CD14-positive monocyte (primary cell): ENCODE measurements around the gene MZB1. TPM values are rescaled to one million over a fixed set of nuclear protein-coding genes. Genes with fewer than 3 reads are reported as not detected.

Experiments
- DNase-seq, 3 donors: peaks; one replicate each; pipeline ENCODE4 v3.0.0-alpha.2; 2011 to 2022
- H2AFZ ChIP-seq: 2 replicates; pipeline ENCODE4 v1.6.0; 2012; ENCODE audit warnings: mild to moderate bottlenecking, low read depth, low read length, inconsistent platforms; ENCODE audit not compliant: insufficient read depth, poor library complexity, severe bottlenecking
- H3K27ac ChIP-seq, 2 donors: 1 replicate in 1 of 2; 2 replicates in 1 of 2; pipeline ENCODE4 v1.5.1; 2012 to 2013; ENCODE audit warnings: low read length in 2 of 2, control low read depth in 1 of 2, inconsistent platforms in 1 of 2, low read depth in 1 of 2, mild to moderate bottlenecking in 1 of 2
- H3K27me3 ChIP-seq, 2 donors: one replicate each; pipeline versions ENCODE4 v1.6.0 to v1.6.1; 2011 to 2013; ENCODE audit warnings: low read length in 2 of 2; ENCODE audit not compliant: control insufficient read depth in 2 of 2, insufficient read depth in 2 of 2
- H3K36me3 ChIP-seq, 2 donors: replicated peaks in 1 of 2; 1 replicate in 1 of 2; 2 replicates in 1 of 2; pipeline versions ENCODE4 v1.5.1 to v1.6.1; 2012 to 2013; ENCODE audit warnings: low read length in 2 of 2, control low read depth in 1 of 2, inconsistent platforms in 1 of 2, mild to moderate bottlenecking in 1 of 2; ENCODE audit not compliant: insufficient read depth in 2 of 2, control insufficient read depth in 1 of 2
- H3K4me1 ChIP-seq, 2 donors: 1 replicate in 1 of 2; 2 replicates in 1 of 2; pipeline versions ENCODE4 v1.5.1 to v1.6.1; 2012 to 2013; ENCODE audit warnings: low read length in 2 of 2, control low read depth in 1 of 2, inconsistent platforms in 1 of 2, mild to moderate bottlenecking in 1 of 2, moderate library complexity in 1 of 2; ENCODE audit not compliant: insufficient read depth in 2 of 2, control insufficient read depth in 1 of 2
- H3K4me2 ChIP-seq: replicated peaks from 2 replicates; pipeline ENCODE3; 2012; ENCODE audit warnings: low read length, moderate library complexity, mild to moderate bottlenecking; ENCODE audit not compliant: poor library complexity, severe bottlenecking; ENCODE audit errors: extremely low read depth
- H3K4me3 ChIP-seq, 3 experiments: fragments of 200-600 bp in 1 of 3; sonication (generic) in 1 of 3; replicated peaks in 1 of 3; 1 replicate in 2 of 3; 2 replicates in 1 of 3; pipeline ENCODE4 v1.5.1; 2011 to 2013; ENCODE audit warnings: low read length in 3 of 3, mild to moderate bottlenecking in 3 of 3, control low read depth in 2 of 3, low read depth in 2 of 3, inconsistent platforms in 1 of 3, moderate library complexity in 1 of 3
- H3K79me2 ChIP-seq: 2 replicates; pipeline ENCODE4 v1.6.0; 2012; ENCODE audit warnings: mild to moderate bottlenecking, control low read depth, inconsistent platforms, low read length, moderate library complexity; ENCODE audit not compliant: insufficient read depth
- H3K9ac ChIP-seq: 2 replicates; pipeline ENCODE4 v1.6.0; 2017; ENCODE audit warnings: low read length, mild to moderate bottlenecking; ENCODE audit not compliant: insufficient read depth, poor library complexity, severe bottlenecking
- H3K9me3 ChIP-seq, 2 donors: replicated peaks in 1 of 2; 1 replicate in 1 of 2; 2 replicates in 1 of 2; pipeline versions ENCODE4 v1.5.1 to v1.6.1; 2012 to 2013; ENCODE audit warnings: low read length in 2 of 2, control low read depth in 1 of 2; ENCODE audit not compliant: control insufficient read depth in 1 of 2, insufficient read depth in 1 of 2
- H4K20me1 ChIP-seq: 2 replicates; pipeline ENCODE4 v1.6.0; 2012; ENCODE audit warnings: mild to moderate bottlenecking, low read length, control low read depth, moderate library complexity; ENCODE audit not compliant: insufficient read depth
- H3K27ac Mint-ChIP-seq, 7 donors: one replicate each; pipeline ENCODE4 v1.8.0; 2020; ENCODE audit warnings: mild to moderate bottlenecking in 7 of 7, mixed read lengths in 7 of 7, moderate library complexity in 6 of 7, inconsistent platforms in 2 of 7
- H3K27me3 Mint-ChIP-seq, 3 donors: one replicate each; pipeline ENCODE4 v1.8.0; 2021 to 2022; ENCODE audit warnings: low read depth in 3 of 3, mild to moderate bottlenecking in 3 of 3, mixed read lengths in 3 of 3, moderate library complexity in 3 of 3, inconsistent platforms in 1 of 3
- H3K36me3 Mint-ChIP-seq, 2 donors: one replicate each; pipeline ENCODE4 v1.8.0; 2020; ENCODE audit warnings: mixed read lengths in 2 of 2, inconsistent platforms in 1 of 2, mild to moderate bottlenecking in 1 of 2
- H3K4me1 Mint-ChIP-seq: one replicate; pipeline ENCODE4 v1.8.0; 2020; ENCODE audit warnings: mild to moderate bottlenecking, mixed read lengths
- H3K4me3 Mint-ChIP-seq, 2 donors: one replicate each; pipeline ENCODE4 v1.8.0; 2020; ENCODE audit warnings: mild to moderate bottlenecking in 2 of 2, mixed read lengths in 2 of 2, moderate library complexity in 1 of 2
- H3K9me3 Mint-ChIP-seq, 7 donors: one replicate each; pipeline ENCODE4 v1.8.0; 2020 to 2022; ENCODE audit warnings: mixed read lengths in 7 of 7, mild to moderate bottlenecking in 6 of 7, moderate library complexity in 6 of 7, inconsistent platforms in 2 of 7
- CTCF ChIP-seq: fragments of 200-600 bp; IDR thresholded peaks from one replicate; pipeline ENCODE4 v1.8.0; 2022; ENCODE audit warnings: antibody characterized with exemption, mild to moderate bottlenecking
- WGBS: methylation state at CpG from one replicate; pipeline ENCODE4 v1.1.5; 2013; ENCODE audit warnings: missing lambda C conversion rate; ENCODE audit not compliant: insufficient coverage; 5-methylcytosine and 5-hydroxymethylcytosine counted together
- intact Hi-C, 2 donors: fragments of 100-400 bp; cut with micrococcal nuclease; formaldehyde crosslinking; loops; one replicate each; pipeline versions ENCODE4 v1.15.0 to v1.15.1; 2023
- polyA plus RNA-seq, 3 donors: library from polyadenylated mRNA; depleted of rRNA in 1 of 3; unstranded in 2 of 3; stranded (reverse) in 1 of 3; fragments of 300-500 nt in 2 of 3; fragments of >200 nt in 1 of 3; fragmentation: Illumina TruSeq in 2 of 3; gene quantifications; 1 replicate in 2 of 3; 2 replicates in 1 of 3; pipeline ENCODE4 v1.2.3, GENCODE V29; 2012 to 2021

Gene MZB1
- polyA plus RNA-seq, 3 donors: 0.30 to 0.52 TPM; not detected in 1

DNA sequence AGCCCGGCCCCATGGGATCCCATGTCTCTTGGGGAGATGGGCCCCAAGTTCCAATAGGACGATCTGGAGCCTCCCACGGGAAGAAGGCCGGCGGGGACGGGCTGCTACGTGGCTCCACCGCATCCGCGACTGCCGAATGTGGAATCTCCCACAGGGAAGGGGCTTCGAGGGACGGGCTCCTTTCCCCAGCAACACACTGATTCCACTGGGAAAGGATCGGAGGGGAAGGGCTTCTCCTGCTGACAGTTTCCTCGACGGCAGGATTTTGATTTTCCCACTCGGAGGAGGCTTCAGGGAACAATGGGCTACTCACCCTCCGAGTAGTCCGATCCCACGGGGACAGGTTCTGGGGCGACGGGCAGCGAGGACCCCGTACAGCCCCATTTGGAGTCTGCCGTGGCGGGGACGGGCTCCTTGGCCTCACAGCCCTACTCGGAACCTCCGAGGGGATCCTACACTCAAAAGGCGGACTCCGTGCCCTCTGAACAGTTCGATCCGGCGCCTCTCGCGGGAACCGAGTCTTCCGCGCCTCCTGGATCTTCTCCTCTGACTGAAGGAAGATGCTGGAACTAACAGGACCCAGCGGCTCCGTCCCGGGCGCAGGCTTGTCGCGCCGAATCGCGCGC, 3.9 kb upstream of the MZB1 start:
- Histone ChIP-seq H3K4me1 (peaks cover 26 to 34% of the 10 kb centered on the region in 2 donors), H3K79me2 (no peaks in the 10 kb centered on the region), H3K36me3 (no peaks in the 10 kb centered on the region), H3K4me3 (peak overlapping the region; percentile 35 to 82 (median 54)), H3K9ac (peak overlapping the region; percentile 42), H3K27ac (no peak overlapping the region), H2AFZ (peak overlapping the region; percentile 96), H3K27me3 (peaks cover 12 to 41% of the 10 kb centered on the region in 2 donors), H4K20me1 (no peaks in the 10 kb centered on the region), H3K4me2 (peak overlapping the region; percentile 89), H3K9me3 (peaks cover 0 to 5% of the 10 kb centered on the region in 2 donors)
- intact Hi-C loops: no loop called here
- peak overlapping the region; percentile 89 to 94 for H3K4me3 Mint-ChIP-seq
- H3K9me3 Mint-ChIP-seq: peaks cover 0 to 9% (median 5%) of the 10 kb centered on the region in 7 donors
- no peak for TF ChIP-seq CTCF
- H3K4me1 Mint-ChIP-seq: peaks cover 41% of the 10 kb centered on the region
- WGBS: 12% methylated on average over 41 of the region's 49 CpGs
- peaks cover 48 to 68% (median 51%) of the 10 kb centered on the region in 3 donors for H3K27me3 Mint-ChIP-seq
- DNase-seq: no peak
- H3K36me3 Mint-ChIP-seq: peaks cover 5% of the 10 kb centered on the region in 2 donors
- H3K27ac Mint-ChIP-seq: peak overlapping the region in 1 of 7 donors; percentile 48

DNA sequence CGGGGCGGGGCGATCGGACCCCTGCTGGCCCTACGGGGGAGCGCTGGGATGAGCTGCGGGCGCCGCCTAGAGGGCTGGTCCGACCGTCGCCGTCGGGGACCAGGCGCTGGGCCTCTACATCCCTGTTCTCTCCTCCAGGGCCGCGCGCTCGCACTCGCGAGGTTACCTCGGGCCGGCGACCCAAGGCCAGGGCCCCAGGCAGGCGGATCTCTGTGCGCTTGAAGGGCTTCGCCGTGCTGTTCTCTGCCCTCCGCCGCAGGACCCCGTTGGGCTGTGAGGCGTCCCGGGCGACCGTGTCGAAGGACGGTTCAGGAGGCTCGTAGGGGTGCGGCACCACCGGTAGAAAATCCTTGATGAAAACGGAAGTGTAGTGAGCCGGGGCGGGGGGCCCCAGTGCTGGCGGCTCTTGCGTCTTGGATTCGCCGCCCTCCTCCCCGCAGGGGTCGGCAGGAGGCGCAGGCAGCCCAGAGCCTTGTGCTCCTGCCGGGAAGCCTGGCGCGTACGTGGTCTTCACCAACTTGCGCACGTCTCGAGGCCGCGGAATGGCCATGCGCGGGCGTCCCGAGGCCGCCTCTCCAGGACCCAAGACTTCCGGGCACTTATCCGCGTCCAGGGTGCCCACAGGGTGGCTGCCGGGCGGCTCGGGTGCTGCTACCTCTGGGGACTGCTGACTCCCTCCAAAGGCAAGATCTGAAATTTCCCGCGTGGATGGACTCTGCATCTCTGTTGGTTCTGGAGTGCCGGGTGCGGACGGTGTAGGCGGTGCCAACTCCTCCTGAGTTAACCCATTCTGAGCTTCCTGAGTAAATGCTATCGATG, 3.2 kb upstream of the MZB1 start:
- Histone ChIP-seq H3K4me3 (peak overlapping the region; percentile 35 to 82 (median 54)), H3K4me2 (peak overlapping the region; percentile 89), H3K36me3 (no peaks in the 10 kb centered on the region), H3K79me2 (no peaks in the 10 kb centered on the region), H3K9ac (peak overlapping the region; percentile 42), H3K27me3 (peaks cover 12 to 41% of the 10 kb centered on the region in 2 donors), H2AFZ (peak overlapping the region; percentile 96), H3K4me1 (peaks cover 28 to 40% of the 10 kb centered on the region in 2 donors), H4K20me1 (no peaks in the 10 kb centered on the region), H3K9me3 (peaks cover 0 to 5% of the 10 kb centered on the region in 2 donors), H3K27ac (no peak overlapping the region)
- peak; percentile 61 to 69 (median 68) for DNase-seq
- H3K36me3 Mint-ChIP-seq: peaks cover 5% of the 10 kb centered on the region in 2 donors
- WGBS: under 1% methylated on average over 72 of the region's 77 CpGs
- H3K4me1 Mint-ChIP-seq: peaks cover 47% of the 10 kb centered on the region
- H3K9me3 Mint-ChIP-seq: peaks cover 0 to 9% (median 5%) of the 10 kb centered on the region in 7 donors
- peak; percentile 91 for TF ChIP-seq CTCF
- H3K27ac Mint-ChIP-seq: peak overlapping the region in 2 of 7 donors; percentile 48 to 61
- intact Hi-C loops: no loop called here
- peaks cover 48 to 68% (median 52%) of the 10 kb centered on the region in 3 donors for H3K27me3 Mint-ChIP-seq
- peak overlapping the region; percentile 89 to 94 for H3K4me3 Mint-ChIP-seq
